Myocyte (in vitro differentiated cells): ENCODE data around the gene NLGN1. TPM values are rescaled to one million over a fixed set of nuclear protein-coding genes. Genes with fewer than 3 reads are reported as not detected.
A peak's percentile ranks its signal among the peaks of the same experiment; 100 is the strongest.

Source experiments
- DNase-seq: peaks from one replicate; pipeline ENCODE4 v3.0.0-alpha.2; 2012; ENCODE audit warnings: low read depth
- total RNA-seq: library from RNA; depleted of rRNA; stranded (reverse); fragments of >200 nt; gene quantifications from 2 replicates; pipeline ENCODE4 v1.2.3, GENCODE V29; 2014

Gene NLGN1
- total RNA-seq, 1 donor from 2014 or later: 0.62 TPM

DNA sequence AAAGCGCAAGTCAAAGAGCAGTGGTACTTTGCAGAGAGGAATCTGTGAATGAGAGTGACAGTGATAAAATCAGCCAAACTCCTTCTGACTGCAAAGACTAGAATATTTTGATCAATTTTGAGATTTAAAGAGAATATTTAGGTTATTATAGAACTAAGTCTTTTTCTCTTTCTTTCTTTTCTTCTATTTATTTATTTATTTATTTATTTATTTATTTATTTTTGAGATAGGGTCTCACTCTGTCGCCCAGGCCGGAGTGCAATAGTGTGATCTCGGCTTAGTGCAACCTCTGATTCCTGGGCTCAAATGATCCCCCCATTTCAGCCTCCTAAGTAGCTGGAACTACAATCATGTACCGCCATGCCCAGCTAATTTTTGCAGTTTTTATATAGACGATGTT lies 857.9 kb downstream of the NLGN1 start:
- no peak for DNase-seq

DNA sequence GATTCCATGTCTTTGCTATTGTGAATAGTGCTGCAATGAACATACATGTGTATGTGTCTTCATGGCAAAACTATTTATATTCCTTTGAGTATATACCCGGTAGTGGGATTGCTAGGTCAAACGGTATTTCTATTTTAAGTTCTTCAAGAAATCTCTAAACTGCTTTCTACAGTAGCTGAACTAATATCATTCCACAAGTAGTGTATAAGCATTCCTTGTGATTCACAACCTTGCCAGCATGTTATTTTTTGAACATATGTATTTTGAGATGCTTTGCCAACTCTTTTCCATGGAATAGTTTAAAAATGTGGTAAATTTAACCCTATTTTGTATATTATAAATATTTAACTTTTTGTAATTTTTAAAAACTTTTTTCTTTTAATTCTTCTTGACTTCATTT lies 868.9 kb downstream of the NLGN1 start:
- DNase-seq: no peak

DNA sequence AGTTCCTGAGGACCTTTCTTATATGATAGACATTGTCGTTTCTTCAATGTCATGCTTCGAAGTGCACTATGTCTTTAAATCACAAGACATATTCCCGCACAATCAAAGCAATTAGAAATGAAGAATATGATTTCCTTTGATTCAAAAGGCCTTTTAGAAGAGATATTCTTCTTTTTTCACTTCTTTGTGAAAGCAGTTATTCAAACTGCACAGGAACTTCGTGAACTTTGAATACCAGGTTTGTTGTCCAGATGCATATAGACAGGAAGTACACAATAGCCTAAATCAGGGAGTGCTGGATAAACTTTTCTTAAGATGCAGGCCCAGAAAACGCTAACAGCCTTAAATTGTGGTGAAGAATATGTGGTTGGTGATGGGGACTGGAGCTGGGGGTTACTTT lies 870.5 kb downstream of the NLGN1 start:
- no peak for DNase-seq

DNA sequence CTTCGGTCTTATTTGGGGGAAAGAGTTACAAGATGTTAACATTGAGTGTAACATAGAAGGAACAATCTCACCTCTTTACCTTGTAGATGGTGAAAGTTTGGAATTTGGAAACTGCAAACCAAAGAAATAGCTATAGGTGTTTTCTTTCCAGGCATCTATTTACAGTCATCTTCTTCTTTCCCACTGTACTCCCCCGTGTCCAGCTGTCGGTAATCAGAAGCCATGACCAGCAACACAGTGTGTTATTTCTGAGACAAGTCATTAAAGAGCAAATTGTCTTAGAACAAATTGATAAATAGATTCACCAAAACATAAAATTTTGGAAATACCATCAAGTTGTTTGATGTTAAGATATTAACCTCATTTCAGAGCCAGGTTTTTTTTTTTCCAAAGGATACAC lies 871.0 kb downstream of the NLGN1 start:
- DNase-seq: peak; percentile 35

DNA sequence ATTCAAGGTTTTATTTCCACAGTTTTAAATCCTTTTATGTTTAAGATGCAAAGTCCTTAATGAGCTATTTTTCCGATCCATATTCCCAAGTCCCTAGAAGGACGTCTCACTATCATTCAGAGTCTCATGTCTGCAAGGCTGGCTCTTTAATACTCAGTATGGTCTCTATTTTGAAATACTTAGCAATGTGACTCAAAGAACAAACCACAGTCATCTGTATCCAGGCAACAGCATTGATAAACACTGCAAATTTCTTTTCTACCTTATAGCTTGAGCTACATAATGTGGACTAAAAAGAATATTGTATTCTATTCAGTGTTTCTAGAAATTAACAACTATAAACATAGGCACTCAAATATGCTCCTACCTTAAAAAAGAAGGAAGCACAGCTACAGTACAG lies 873.3 kb downstream of the NLGN1 start:
- peak; percentile 58 for DNase-seq

DNA sequence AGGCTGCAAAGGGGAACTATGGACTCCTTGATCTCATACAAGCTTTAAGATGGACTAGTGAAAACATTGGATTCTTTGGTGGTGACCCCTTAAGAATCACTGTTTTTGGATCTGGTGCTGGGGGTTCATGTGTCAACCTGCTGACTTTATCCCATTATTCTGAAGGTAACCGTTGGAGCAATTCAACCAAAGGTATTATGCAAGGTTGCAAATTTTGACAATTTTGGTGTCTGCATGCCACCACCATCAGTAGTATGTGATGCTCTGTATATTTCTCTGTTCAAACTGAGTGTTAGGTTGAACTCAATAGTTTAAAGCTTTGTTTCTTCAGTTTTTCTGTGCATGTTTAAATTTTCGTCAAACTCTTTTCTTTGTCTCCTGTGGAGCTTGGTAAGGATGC lies 877.8 kb downstream of the NLGN1 start:
- no peak for DNase-seq

DNA sequence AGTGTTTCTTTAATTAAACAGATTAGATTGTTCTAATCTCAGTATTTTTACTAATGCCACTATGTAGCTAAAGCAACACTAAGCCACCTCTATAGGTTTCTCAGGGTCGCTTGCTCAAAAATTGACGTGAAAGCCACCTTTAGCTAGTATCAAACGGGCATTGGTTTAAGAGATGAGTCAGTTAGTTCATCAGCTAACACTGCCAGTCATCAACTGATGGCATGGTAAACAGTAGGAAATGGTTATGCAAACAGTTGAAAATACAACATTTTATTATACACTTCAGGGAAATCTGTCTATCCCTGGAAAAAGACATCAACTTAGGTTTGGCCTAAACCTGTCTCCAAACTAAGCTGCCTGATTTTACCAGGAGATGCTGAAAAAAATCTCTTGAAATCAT lies 879.3 kb downstream of the NLGN1 start:
- DNase-seq: no peak

DNA sequence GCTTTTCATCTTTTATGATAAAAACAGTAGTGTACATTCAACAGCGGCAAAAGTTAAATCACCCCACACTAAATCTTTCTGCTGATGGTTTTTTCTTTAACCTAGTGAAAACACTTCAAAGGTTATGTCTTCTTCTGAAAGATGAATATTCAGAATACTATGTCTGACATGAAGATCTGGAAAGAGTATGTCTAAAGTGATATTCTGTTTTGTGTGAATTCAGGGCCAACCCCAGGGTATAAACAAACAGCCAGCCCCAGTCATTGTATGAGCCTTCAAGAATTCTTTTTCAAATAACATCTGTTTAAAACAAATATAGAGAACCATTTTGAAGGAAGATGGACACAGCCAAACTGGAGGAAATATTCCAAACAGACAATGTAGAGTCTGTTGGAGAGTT lies 880.5 kb downstream of the NLGN1 start:
- no peak for DNase-seq

DNA sequence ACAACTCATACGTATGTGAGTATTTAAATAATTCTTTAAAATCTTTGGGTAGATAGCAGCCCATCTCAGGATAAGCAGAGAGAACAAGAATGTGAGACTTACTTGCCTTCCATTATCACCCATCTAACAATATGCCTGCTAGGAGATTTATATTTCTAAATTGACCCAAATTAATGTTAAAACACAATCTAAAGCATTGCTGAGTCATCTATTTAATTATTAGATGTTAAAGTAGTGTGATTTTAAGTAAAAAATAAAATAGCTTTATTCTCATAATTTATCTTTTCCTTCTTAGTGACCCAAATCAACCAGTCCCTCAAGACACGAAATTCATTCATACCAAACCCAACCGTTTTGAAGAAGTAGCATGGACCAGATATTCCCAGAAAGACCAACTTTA lies 882.6 kb downstream of the NLGN1 start:
- no peak for DNase-seq

DNA sequence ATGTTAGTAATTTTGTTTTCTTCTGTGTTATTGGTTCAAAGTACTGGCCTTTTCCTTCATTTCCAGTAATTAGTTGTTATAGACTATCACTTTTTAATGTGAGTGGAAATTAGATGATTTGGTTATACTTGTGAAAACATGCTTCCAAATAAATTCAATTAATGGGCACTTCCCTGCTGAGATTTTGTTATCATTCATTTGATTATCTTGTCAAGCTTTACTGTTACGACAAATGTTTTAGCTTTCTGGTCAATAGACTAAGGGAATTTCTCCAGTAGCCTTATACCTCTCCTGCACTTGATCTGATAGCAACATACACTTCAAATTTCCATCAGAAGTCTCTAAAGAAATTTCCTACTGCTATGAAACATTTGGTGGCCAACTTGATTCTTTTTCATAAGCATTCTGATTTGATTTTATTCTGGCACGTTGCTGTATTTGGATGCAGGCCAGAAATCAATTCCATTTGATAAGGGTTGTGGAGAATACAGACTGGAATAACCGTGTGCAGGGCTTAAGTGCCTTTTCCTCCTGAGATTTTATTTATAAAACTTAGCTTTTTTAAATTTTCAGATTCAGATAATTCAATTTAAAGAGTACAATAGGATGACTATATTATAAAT lies 887.8 kb downstream of the NLGN1 start:
- no peak for DNase-seq

DNA sequence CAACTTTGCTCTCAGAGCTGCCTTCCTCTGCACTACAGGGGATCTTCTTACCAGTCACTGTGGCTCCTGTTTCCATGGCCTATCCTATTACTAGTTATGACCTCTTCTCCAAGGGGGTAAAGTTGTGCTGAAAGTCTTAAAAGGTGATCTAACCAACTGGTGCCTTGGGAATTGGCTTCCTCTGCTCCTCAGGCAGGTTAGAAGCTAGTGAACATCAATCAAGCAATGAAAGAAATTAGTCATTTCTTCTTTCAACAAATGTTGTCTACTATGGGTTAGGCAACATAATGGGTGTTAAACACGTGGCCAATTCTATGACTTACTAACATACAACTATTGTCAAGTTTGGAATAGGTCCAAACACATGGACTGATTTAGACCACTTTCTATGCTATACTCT lies 890.2 kb downstream of the NLGN1 start:
- DNase-seq: peak; percentile 3

DNA sequence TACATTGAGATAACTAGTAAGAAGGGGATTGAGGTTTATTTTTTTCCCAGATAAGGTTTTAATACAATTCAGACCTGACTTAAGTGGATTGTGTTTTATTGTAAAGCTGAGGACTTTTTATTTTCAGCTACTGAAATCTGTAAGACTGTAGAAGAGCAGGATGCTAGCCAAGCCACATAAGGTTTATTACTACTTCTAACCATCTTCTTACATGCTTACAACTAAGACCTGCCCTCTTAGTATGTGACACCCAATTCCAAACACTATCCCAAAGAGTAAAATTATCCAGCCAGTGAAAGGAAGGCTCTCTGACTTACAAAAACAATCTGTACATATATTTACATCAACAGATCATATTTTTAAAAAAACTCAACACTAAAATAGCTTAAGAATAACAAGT lies 897.1 kb downstream of the NLGN1 start:
- DNase-seq: no peak

DNA sequence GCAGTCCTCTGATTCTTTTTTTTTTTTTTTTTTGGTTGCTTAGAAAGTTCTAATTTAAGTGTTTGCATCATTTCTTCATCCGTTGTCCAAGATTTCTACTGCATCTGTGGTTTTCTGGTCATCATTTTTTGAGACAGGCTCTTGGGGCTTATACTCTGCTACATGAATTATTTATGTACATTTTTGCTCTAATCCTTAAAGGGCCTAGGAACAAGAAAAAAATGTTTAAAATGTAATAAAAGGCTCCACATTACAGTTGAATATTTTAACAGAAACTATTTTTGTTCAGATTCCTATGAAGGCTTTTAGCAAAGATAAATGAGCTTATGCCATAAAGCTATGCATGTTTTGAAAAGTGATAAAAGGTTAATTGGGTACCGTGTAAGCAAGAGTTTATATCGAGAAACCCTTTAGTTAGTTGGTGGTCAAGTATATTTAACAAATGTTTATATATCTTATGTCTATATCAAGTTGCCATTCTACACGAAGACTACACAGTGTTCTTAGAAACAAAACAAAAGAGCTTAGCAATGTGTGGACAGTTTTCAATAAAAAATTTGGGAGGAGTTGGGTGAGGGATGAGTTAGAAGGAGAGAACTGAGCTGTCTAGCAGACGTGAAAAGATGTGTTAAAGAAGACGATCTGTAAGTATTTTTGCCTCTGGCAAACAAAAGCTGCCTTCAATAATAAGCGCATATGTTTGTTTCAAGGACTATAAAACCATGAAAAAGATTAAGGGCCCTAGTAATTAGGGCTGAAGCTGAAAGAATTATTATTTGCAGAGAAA lies 898.0 kb downstream of the NLGN1 start:
- DNase-seq: no peak

DNA sequence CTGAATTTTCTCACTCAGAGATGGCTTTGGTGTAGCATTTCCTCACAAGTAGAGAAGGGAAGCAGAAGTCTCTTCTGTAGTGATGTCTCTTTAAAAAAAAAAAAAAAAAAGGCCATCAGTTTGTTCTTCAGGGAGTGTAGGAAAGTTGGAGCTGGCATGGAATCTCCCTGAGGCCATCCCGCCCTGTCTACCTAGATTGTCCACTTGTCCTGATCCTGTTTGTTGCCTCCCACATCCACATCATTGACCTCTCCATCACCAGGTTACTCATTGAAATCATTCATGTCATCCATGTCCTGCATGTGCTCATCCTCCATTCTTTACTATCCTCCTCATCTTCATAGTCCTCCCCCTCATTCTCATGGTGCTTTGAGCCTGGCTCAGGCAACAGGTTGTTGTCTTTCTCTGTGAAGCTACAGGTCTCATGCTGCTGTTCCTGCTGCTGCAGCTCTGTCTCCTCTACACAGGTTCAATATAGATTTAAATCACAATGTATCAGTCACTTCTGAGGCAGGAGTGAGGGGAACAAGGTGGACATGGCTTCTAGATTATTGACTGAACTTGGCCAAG lies 905.3 kb downstream of the NLGN1 start:
- no peak for DNase-seq

DNA sequence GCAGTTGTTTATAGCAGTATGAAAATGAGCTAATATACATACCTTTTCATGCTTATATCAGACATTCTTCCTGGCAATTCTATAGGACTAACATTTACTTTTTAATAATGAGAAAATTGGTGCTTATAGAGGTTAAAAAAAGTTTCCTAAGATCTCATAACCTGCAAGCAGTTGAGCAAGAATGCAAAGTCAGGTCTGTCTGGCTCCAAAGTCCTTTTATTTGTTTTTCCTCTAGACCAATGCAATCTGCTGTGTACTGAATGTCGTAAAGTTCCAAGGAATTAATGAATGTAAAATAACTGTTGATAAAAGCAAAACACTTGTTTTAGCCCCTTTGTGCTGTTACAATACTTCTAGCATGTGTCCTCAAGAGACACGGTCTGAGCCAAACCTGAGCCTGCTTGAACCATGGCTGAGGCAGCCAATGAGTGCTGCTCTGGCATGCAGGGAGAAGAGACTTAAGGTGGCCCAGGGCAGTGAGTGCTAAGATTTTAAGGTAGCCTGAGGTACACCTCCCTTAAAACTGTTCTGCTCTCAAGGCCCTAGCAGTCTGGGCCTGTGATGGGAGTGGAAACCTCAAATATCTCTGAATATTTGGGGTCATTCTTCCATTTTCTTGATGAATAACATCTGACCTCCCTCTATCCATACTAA lies 906.5 kb downstream of the NLGN1 start:
- DNase-seq: no peak

DNA sequence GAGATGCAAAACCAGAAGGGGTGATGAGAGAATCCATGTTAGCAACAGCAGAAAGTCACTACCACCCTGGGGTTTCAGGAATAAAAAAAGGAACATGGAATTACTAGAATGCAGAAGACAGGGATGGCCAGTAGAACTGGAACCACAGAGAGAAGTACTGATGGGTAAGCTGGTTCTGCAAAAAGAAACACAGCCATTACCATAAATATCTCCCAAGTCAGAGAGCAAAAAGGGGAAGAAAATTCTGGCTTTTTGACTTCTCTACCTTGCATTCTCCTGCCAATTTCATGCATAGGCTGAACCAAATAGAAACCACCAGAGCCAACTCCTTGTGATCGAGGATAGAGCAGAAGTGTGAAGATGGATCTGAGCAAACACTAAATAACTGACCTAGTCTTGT lies 911.2 kb downstream of the NLGN1 start:
- DNase-seq: no peak

DNA sequence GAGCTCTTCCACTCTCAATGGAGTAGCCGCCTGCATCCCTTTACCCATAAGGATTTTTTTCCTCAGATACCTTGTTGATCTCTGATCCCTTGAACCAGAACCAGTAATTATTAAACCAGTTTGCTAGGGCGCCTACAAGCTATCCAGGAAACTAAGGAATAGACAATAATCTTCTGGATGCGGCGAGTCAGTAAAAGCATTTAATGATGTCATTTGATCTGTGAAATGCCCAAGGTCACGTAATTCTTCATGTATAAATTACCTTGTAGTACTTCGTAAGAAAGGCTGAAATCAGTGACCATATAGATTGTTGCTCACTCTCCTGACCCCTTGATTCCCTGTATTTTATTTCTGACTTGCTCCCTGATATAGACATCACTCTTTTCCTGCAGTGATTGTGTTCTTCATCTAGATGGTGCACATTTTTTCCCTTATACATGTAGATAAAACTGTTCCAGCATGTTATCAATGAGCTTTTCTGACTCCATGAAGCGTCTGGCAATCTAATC lies 913.0 kb downstream of the NLGN1 start:
- DNase-seq: no peak

DNA sequence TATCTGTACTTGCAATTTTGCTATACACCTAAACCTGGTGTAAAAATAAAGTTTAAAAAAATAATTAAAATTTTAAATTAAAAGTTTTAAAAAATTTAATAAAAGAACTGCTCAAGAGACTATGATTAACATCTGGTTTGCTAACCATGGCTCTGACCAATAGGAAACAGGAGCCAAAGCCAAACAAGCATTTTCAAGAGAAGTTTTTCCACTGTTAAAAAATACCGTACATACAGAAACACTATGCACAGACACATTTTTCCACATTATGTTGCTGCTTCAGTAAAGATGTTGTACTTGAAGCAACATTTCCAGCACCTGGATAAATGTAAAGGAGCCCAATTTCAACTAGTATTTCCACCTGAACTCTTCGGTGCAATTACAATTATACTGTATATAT lies 917.7 kb downstream of the NLGN1 start:
- DNase-seq: no peak

DNA sequence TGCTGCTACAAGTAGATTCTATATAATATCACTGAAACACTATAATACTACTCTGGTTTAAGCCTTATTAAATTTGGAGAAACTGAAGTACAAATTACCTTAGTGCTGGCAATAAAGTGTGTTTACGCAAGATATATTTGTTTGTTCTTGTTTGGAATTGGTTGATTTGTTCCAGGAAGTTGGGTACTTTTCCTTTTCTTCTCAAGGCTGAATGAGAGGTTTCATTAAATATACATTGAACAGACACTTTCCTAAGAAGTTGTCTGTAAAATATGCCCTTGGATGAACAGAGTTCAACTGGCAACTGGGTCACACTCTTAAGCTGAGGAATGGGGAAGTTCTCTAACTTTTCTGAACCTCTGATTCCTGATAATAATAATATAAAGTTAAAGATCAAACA lies 919.5 kb downstream of the NLGN1 start:
- no peak for DNase-seq

DNA sequence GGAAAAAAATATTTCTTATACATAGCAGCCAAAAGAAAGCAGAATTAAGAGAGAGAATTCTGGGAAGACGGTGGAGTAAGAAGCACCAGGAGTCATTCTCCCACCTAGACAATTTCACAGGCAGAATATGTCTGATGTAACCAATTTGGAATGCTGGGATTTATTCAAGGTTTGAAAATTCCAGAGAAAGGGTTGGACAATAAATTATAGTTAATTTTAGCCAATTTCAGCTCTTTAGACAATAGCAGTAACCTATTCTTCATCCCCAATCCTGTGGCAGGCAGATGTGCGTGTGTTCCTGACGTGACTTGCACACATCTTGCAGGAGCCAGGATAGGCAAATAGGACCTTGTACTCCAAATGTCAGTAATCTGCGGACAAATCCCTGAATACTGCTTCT lies 920.6 kb downstream of the NLGN1 start:
- DNase-seq: no peak

DNA sequence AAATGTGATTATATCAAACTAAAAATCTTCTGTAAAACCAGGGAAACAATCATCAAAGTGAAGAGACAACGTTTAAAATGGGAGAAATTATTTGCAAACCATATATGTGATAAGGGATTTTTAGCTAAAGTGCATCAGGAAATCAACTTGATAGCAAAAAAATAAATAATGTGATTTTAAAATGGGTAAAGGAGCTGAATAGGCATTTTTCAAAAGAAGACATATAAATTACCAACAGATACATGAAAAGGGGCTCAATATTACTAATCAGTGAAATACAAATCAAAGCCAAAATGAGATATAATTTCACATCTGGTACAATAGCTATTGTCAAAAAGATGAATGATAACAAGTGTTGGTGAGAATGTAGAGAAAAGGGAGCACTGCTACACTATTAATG lies 924.0 kb downstream of the NLGN1 start:
- no peak for DNase-seq

DNA sequence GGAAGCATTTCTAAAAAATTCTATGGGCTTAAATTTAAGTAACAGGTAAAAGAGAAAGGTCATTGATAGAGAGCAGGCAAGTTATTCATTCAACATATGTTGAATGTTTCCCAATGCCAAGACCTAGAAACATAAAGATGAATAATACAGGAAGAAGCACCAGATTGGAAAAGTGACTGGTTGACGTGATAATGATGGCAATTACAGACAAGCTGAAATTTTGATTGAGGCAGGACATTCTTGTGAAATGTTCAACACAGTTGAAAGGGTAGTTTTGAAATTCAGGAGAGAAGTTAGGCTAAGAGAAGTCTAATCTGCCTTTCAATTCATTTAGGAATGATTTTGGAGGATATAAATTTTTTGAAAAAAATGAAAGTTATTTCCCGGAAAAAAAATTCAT lies 925.2 kb downstream of the NLGN1 start:
- DNase-seq: no peak
